Measurements from ENCODE around the gene LRRC7.

The LRRC7 gene

DNA sequence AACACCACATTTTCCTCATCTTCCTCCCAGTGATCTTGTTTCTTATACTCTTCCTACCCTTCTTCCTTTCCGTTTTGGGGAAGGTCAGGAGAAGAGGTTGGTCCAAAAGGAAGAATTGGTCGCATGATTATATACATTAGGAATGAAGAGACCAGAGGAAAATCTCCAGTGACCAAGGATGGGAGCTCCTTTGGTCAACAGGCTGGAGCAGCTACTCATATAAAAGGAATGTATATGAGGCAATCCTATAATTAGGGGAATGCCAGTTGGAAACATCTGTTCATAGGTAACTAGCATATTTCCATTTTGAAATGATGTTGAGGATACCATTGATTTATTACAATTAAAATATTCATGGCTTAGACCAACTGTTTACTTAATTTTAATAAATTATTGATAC is 523.2 kb downstream of the LRRC7 start:
- Histone ChIP-seq H3K27me3 (replicated peaks; ENCODE audit: insufficient read depth, low read length) (no peaks in the 10 kb centered on the region), H3K4me3 (ENCODE audit: low read length) (no peak overlapping the region), H3K79me2 (ENCODE audit: low read length) (no peaks in the 10 kb centered on the region), H3K9ac (ENCODE audit: low read length) (no peak overlapping the region), H3K27ac (ENCODE audit: low read length) (no peak overlapping the region), H4K20me1 (ENCODE audit: insufficient read depth, low read length) (no peaks in the 10 kb centered on the region), H3K36me3 (replicated peaks; ENCODE audit: insufficient read depth, low read length) (no peaks in the 10 kb centered on the region), H3K9me2 (replicated peaks; ENCODE audit: insufficient read depth, low read length) (no peaks in the 10 kb centered on the region), H3F3A (ENCODE audit: insufficient read depth, low read length) (no peaks in the 10 kb centered on the region), H3K4me2 (ENCODE audit: low read depth, low read length) (no peak overlapping the region), H3K9me3 (replicated peaks; ENCODE audit: insufficient read depth, low read length) (no peaks in the 10 kb centered on the region), H3K4me1 (ENCODE audit: low read length) (no peaks in the 10 kb centered on the region), H2AFZ (ENCODE audit: low read length) (no peak overlapping the region)
- DNase-seq: no peak
- TF ChIP-seq, protein P1, sequence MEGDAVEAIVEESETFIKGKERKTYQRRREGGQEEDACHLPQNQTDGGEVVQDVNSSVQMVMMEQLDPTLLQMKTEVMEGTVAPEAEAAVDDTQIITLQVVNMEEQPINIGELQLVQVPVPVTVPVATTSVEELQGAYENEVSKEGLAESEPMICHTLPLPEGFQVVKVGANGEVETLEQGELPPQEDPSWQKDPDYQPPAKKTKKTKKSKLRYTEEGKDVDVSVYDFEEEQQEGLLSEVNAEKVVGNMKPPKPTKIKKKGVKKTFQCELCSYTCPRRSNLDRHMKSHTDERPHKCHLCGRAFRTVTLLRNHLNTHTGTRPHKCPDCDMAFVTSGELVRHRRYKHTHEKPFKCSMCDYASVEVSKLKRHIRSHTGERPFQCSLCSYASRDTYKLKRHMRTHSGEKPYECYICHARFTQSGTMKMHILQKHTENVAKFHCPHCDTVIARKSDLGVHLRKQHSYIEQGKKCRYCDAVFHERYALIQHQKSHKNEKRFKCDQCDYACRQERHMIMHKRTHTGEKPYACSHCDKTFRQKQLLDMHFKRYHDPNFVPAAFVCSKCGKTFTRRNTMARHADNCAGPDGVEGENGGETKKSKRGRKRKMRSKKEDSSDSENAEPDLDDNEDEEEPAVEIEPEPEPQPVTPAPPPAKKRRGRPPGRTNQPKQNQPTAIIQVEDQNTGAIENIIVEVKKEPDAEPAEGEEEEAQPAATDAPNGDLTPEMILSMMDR (IDR thresholded peaks at IDR 0.05; ENCODE audit: low read length): no peak
- TF ChIP-seq EZH2 (optimal IDR thresholded peaks at IDR 0.05; ENCODE audit: low read depth, low read length): no peak
- TF ChIP-seq EZH2phosphoT487 (IDR thresholded peaks at IDR 0.05; ENCODE audit: low read length): no peak

DNA sequence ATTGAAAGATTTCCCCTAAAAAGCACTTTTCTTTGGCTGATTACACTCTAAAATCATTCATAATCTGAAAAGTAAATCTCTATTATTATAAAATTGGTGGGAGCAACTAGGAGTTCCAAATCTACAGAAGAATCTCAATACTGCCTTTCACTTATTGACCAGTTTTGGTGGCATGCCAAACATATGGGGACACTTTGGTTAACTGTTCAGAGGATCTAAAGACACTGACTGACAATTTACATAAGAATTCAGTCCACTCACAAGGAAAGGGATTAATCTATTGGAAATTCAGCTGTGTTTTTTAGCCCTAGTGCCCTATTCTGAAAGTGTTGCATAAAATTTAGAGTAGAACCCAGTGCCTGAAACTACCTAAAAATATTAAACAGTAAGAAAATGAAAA is 524.1 kb downstream of the LRRC7 start:
- no peaks in the 10 kb centered on the region for H3K36me3 ChIP-seq (replicated peaks; ENCODE audit: insufficient read depth, low read length)
- H3K9ac ChIP-seq (ENCODE audit: low read length): no peak overlapping the region
- no peaks in the 10 kb centered on the region for H3K4me1 ChIP-seq (ENCODE audit: low read length)
- no peak overlapping the region for H3K4me3 ChIP-seq (ENCODE audit: low read length)
- DNase-seq: no peak
- no peak overlapping the region for H2AFZ ChIP-seq (ENCODE audit: low read length)
- no peaks in the 10 kb centered on the region for H3K9me3 ChIP-seq (replicated peaks; ENCODE audit: insufficient read depth, low read length)
- H3K27me3 ChIP-seq (replicated peaks; ENCODE audit: insufficient read depth, low read length): no peaks in the 10 kb centered on the region
- H3K27ac ChIP-seq (ENCODE audit: low read length): no peak overlapping the region
- no peaks in the 10 kb centered on the region for H4K20me1 ChIP-seq (ENCODE audit: insufficient read depth, low read length)
- no peak overlapping the region for H3K4me2 ChIP-seq (ENCODE audit: low read depth, low read length)
- H3F3A ChIP-seq (ENCODE audit: insufficient read depth, low read length): no peaks in the 10 kb centered on the region
- TF ChIP-seq EZH2 (optimal IDR thresholded peaks at IDR 0.05; ENCODE audit: low read depth, low read length): no peak
- no peak for TF ChIP-seq EZH2phosphoT487 (IDR thresholded peaks at IDR 0.05; ENCODE audit: low read length)
- TF ChIP-seq, protein P1 (IDR thresholded peaks at IDR 0.05; ENCODE audit: low read length): no peak
- H3K79me2 ChIP-seq (ENCODE audit: low read length): no peaks in the 10 kb centered on the region
- H3K9me2 ChIP-seq (replicated peaks; ENCODE audit: insufficient read depth, low read length): no peaks in the 10 kb centered on the region

DNA sequence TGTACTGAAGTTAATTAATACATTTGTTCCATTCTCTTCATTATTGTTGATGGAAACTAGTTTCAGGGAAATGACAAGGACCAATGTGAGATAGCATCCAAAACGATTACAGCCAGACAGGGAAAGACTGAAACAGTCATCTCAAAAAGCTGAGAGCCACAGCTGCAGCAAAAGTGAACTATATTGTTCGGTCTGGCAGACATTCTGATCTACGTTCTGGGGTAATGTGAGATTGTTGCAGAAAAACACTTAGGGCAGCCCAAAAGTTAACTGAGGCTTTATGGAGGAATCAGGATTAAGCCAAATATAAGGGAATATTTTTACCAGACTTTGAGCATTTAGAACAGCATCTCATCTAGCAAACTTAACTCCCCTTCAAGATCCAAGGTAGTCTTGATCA is 524.8 kb downstream of the LRRC7 start:
- Histone ChIP-seq H3K36me3 (replicated peaks; ENCODE audit: insufficient read depth, low read length) (no peaks in the 10 kb centered on the region), H3K27ac (ENCODE audit: low read length) (no peak overlapping the region), H3K9ac (ENCODE audit: low read length) (no peak overlapping the region), H3K9me2 (replicated peaks; ENCODE audit: insufficient read depth, low read length) (no peaks in the 10 kb centered on the region), H3K27me3 (replicated peaks; ENCODE audit: insufficient read depth, low read length) (no peaks in the 10 kb centered on the region), H3K4me3 (ENCODE audit: low read length) (no peak overlapping the region), H2AFZ (ENCODE audit: low read length) (no peak overlapping the region), H3F3A (ENCODE audit: insufficient read depth, low read length) (no peaks in the 10 kb centered on the region), H3K4me2 (ENCODE audit: low read depth, low read length) (no peak overlapping the region), H4K20me1 (ENCODE audit: insufficient read depth, low read length) (no peaks in the 10 kb centered on the region), H3K79me2 (ENCODE audit: low read length) (no peaks in the 10 kb centered on the region), H3K4me1 (ENCODE audit: low read length) (no peaks in the 10 kb centered on the region), H3K9me3 (replicated peaks; ENCODE audit: insufficient read depth, low read length) (no peaks in the 10 kb centered on the region)
- TF ChIP-seq EZH2phosphoT487 (IDR thresholded peaks at IDR 0.05; ENCODE audit: low read length) (no peak), EZH2 (optimal IDR thresholded peaks at IDR 0.05; ENCODE audit: low read depth, low read length) (no peak)
- TF ChIP-seq, protein P1 (IDR thresholded peaks at IDR 0.05; ENCODE audit: low read length): no peak
- no peak for DNase-seq
